HCT116 (cell line): ENCODE results near the gene AZIN2. TPM values are rescaled to one million over a fixed set of nuclear protein-coding genes. Genes with fewer than 3 reads are reported as not detected.

Experiments
- ATAC-seq: fragments of 200-7000 bp; cut with Tn5 transposase; 2 replicates; pipeline ENCODE4 v1.9.1; 2020; ENCODE audit warnings: mild to moderate bottlenecking, moderate library complexity
- BruUV-seq: library from RNA; stranded (reverse); fragments of 400-500 nt; replicated peaks from 2 replicates; lab custom pipeline; 2021; lab: Mats Ljungman, UMichigan
- CTCF ChIA-PET: fragments of 300-600 bp; sonication (Branson Sonifier 250); formaldehyde crosslinking; loops from one replicate; lab custom pipeline; 2021; ENCODE audit warnings: antibody characterized with exemption; lab: Charles Lee
- POLR2A ChIA-PET: fragments of 300-600, 350-600 bp; sonication (Branson Sonifier 250); formaldehyde crosslinking; loops from one replicate; lab custom pipeline; 2021; ENCODE audit warnings: antibody characterized with exemption; lab: Charles Lee
- RAD21 ChIA-PET, 2 experiments: fragments of 300-600 bp; sonication (Branson Sonifier 250); formaldehyde crosslinking; loops; one replicate each; lab custom pipeline; 2023; ENCODE audit warnings: low total read pairs in 2 of 2; ENCODE audit not compliant: uncharacterized antibody in 2 of 2, unreplicated experiment in 2 of 2, low non-redundant PET in 1 of 2; lab: Charles Lee
- DNase-seq: peaks from one replicate; pipeline ENCODE4 v3.0.0-alpha.2; 2010; ENCODE audit warnings: low read depth, low spot score
- H2AFZ ChIP-seq: fragments of 200-600 bp; shearing (Covaris generic), sonication (generic); 2 replicates; pipeline ENCODE4 v1.6.1; 2017; ENCODE audit warnings: low read depth, mixed run types, mixed read lengths, antibody characterized with exemption, low read length; ENCODE audit not compliant: poor library complexity, severe bottlenecking
- H3K27ac ChIP-seq: 2 replicates; pipeline ENCODE4 v1.5.1; 2012; ENCODE audit warnings: low read depth, low read length
- H3K27me3 ChIP-seq: fragments of 200-600 bp; sonication (generic); 2 replicates; pipeline ENCODE4 v1.6.1; 2016; ENCODE audit warnings: mixed run types, low read length, mixed read lengths; ENCODE audit not compliant: insufficient read depth
- H3K36me3 ChIP-seq, 2 experiments: fragments of 200-500 bp in 1 of 2; fragments of 200-600 bp in 1 of 2; sonication (Bioruptor generic) in 1 of 2; sonication (generic) in 1 of 2; 2 replicates each; pipeline versions ENCODE4 v1.5.1 to v1.6.1; 2014 to 2016; ENCODE audit warnings: low read length in 2 of 2, inconsistent platforms in 1 of 2, mixed read lengths in 1 of 2, mixed run types in 1 of 2; ENCODE audit not compliant: insufficient read depth in 2 of 2, control insufficient read depth in 1 of 2
- H3K4me1 ChIP-seq, 2 experiments: fragments of 200-600 bp in 1 of 2; sonication (generic) in 1 of 2; 2 replicates each; pipeline versions ENCODE4 v1.5.1 to v1.6.1; 2012 to 2017; ENCODE audit warnings: low read length in 2 of 2, inconsistent platforms in 1 of 2, mild to moderate bottlenecking in 1 of 2, mixed read lengths in 1 of 2, mixed run types in 1 of 2, moderate library complexity in 1 of 2; ENCODE audit not compliant: insufficient read depth in 2 of 2, control insufficient read depth in 1 of 2
- H3K4me2 ChIP-seq: fragments of 200-600 bp; sonication (generic); 2 replicates; pipeline ENCODE4 v1.6.1; 2017; ENCODE audit warnings: mixed run types, low read length, mixed read lengths
- H3K4me3 ChIP-seq, 2 experiments: fragments of 200-600 bp in 1 of 2; sonication (generic) in 1 of 2; replicated peaks in 1 of 2; 2 replicates each; pipeline ENCODE4 v1.5.1; 2011 to 2016; ENCODE audit warnings: low read length in 2 of 2, control low read depth in 1 of 2, low read depth in 1 of 2, mild to moderate bottlenecking in 1 of 2, mixed read lengths in 1 of 2, mixed run types in 1 of 2
- H3K79me2 ChIP-seq: fragments of 200-600 bp; sonication (generic); 2 replicates; pipeline ENCODE4 v1.6.1; 2017; ENCODE audit warnings: mild to moderate bottlenecking, mixed run types, low read length, moderate library complexity, mixed read lengths; ENCODE audit not compliant: insufficient read depth
- H3K9ac ChIP-seq: fragments of 200-600 bp; sonication (generic); 2 replicates; pipeline ENCODE4 v1.6.1; 2016; ENCODE audit warnings: low read length, mixed read lengths
- H3K9me2 ChIP-seq: fragments of 200-600 bp; sonication (generic), shearing (Covaris generic); 2 replicates; pipeline ENCODE4 v1.6.1; 2017; ENCODE audit warnings: mixed run types, mild to moderate bottlenecking, moderate library complexity; ENCODE audit not compliant: insufficient read depth
- H3K9me3 ChIP-seq, 2 experiments: fragments of 200-500 bp in 1 of 2; fragments of 200-600 bp in 1 of 2; sonication (Bioruptor generic) in 1 of 2; sonication (generic) in 1 of 2; 2 replicates each; pipeline ENCODE4 v1.6.1; 2014 to 2017; ENCODE audit warnings: low read length in 2 of 2, mixed read lengths in 2 of 2, inconsistent platforms in 1 of 2, low read depth in 1 of 2, mild to moderate bottlenecking in 1 of 2, mixed run types in 1 of 2, moderate library complexity in 1 of 2; ENCODE audit not compliant: control insufficient read depth in 1 of 2, insufficient read depth in 1 of 2
- H4K20me1 ChIP-seq: fragments of 200-600 bp; sonication (generic), shearing (Covaris generic); 2 replicates; pipeline ENCODE4 v1.6.1; 2017; ENCODE audit warnings: mixed run types, mild to moderate bottlenecking, moderate library complexity; ENCODE audit not compliant: insufficient read depth
- CBX3 ChIP-seq: IDR thresholded peaks from 2 replicates; pipeline ENCODE4 v1.6.1; 2012; ENCODE audit warnings: low read depth
- CEBPB ChIP-seq: IDR thresholded peaks from 2 replicates; pipeline ENCODE4 v1.6.1; 2012; ENCODE audit warnings: low read depth
- CTCF ChIP-seq, 3 experiments: fragments of 200-600 bp in 1 of 3; sonication (generic) in 1 of 3; IDR thresholded peaks in 2 of 3; conservative IDR thresholded peaks in 1 of 3; 2 replicates each; pipeline ENCODE4 v1.5.1; 2012 to 2017; ENCODE audit warnings: low read depth in 2 of 3, low read length in 2 of 3, antibody characterized with exemption in 1 of 3, borderline replicate concordance in 1 of 3, control low read depth in 1 of 3, mild to moderate bottlenecking in 1 of 3, mixed read lengths in 1 of 3, mixed run types in 1 of 3, moderate library complexity in 1 of 3; ENCODE audit not compliant: insufficient read depth in 1 of 3
- ELF1 ChIP-seq: IDR thresholded peaks from 2 replicates; pipeline ENCODE4 v1.6.1; 2012; ENCODE audit warnings: low read depth, borderline replicate concordance
- EZH2 ChIP-seq: fragments of 200-600 bp; sonication (generic); IDR thresholded peaks from 2 replicates; pipeline ENCODE4 v1.6.1; 2017; ENCODE audit warnings: antibody characterized with exemption, mixed run types
- EZH2phosphoT487 ChIP-seq: fragments of 200-600 bp; IDR thresholded peaks from 2 replicates; pipeline ENCODE4 v1.6.1; 2018; ENCODE audit warnings: antibody characterized with exemption, borderline replicate concordance
- FOSL1 ChIP-seq: IDR thresholded peaks from 2 replicates; pipeline ENCODE4 v1.6.1; 2012; ENCODE audit warnings: low read depth
- JUND ChIP-seq: IDR thresholded peaks from 2 replicates; pipeline ENCODE4 v1.6.1; 2012
- MAX ChIP-seq: IDR thresholded peaks from 2 replicates; pipeline ENCODE4 v1.6.1; 2012
- POLR2AphosphoS5 ChIP-seq: IDR thresholded peaks from 2 replicates; pipeline ENCODE4 v1.6.1; 2011; ENCODE audit warnings: mild to moderate bottlenecking, low read depth, low read length, moderate library complexity
- RAD21 ChIP-seq: IDR thresholded peaks from 2 replicates; pipeline ENCODE4 v1.6.1; 2012; ENCODE audit warnings: low read depth, mild to moderate bottlenecking
- SIN3A ChIP-seq: IDR thresholded peaks from 2 replicates; pipeline ENCODE4 v1.6.1; 2012; ENCODE audit warnings: low read depth
- SRF ChIP-seq: IDR thresholded peaks from 2 replicates; pipeline ENCODE4 v1.6.1; 2012; ENCODE audit warnings: low read depth
- TCF7L2 ChIP-seq: IDR thresholded peaks from 2 replicates; pipeline ENCODE4 v1.7.0; 2011; ENCODE audit warnings: borderline replicate concordance, inconsistent platforms; ENCODE audit not compliant: insufficient read depth, insufficient read length; ENCODE audit errors: extremely low read depth
- YY1 ChIP-seq: IDR thresholded peaks from 2 replicates; pipeline ENCODE4 v1.6.1; 2011; ENCODE audit warnings: low read length, low read depth, moderate library complexity, mild to moderate bottlenecking; ENCODE audit not compliant: insufficient replicate concordance; ENCODE audit errors: extremely low read depth
- ZNF274 ChIP-seq: fragments of 200-500 bp; sonication (Bioruptor generic); IDR thresholded peaks from 2 replicates; pipeline ENCODE4 v1.6.1; 2014; ENCODE audit warnings: mild to moderate bottlenecking, low read depth, low read length, inconsistent platforms
- intact Hi-C: fragments of 100-400 bp; cut with micrococcal nuclease; formaldehyde crosslinking; loops from 2 replicates; pipeline ENCODE4 v1.10.0; 2022
- total RNA-seq: library from RNA; stranded (reverse); gene quantifications from one replicate; pipeline ENCODE4 v1.2.1, GENCODE V29; 2021; ENCODE audit not compliant: unreplicated experiment
- TF ChIP-seq, protein P1 (sequence below): IDR thresholded peaks from 2 replicates; pipeline ENCODE4 v1.6.1; 2012
- TF ChIP-seq, protein P2 (sequence below): IDR thresholded peaks from 2 replicates; pipeline ENCODE4 v1.6.1; 2011; ENCODE audit warnings: mild to moderate bottlenecking, low read length, moderate library complexity; ENCODE audit not compliant: insufficient replicate concordance; ENCODE audit errors: extremely low read depth

The AZIN2 gene
- total RNA-seq, 1 experiment from 2014 or later, result 7.8 TPM

GRCh38 chr1:33050221-33051076 lies 30.5 kb upstream of the AZIN2 start (continued):
- TF ChIP-seq ZNF274 (no peak), FOSL1 (peak; percentile 86), ELF1 (no peak), SRF (no peak)
- TF ChIP-seq, protein P1, sequence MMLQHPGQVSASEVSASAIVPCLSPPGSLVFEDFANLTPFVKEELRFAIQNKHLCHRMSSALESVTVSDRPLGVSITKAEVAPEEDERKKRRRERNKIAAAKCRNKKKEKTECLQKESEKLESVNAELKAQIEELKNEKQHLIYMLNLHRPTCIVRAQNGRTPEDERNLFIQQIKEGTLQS, result no peak; the same call in 1 of the 2 replicates

DNA sequence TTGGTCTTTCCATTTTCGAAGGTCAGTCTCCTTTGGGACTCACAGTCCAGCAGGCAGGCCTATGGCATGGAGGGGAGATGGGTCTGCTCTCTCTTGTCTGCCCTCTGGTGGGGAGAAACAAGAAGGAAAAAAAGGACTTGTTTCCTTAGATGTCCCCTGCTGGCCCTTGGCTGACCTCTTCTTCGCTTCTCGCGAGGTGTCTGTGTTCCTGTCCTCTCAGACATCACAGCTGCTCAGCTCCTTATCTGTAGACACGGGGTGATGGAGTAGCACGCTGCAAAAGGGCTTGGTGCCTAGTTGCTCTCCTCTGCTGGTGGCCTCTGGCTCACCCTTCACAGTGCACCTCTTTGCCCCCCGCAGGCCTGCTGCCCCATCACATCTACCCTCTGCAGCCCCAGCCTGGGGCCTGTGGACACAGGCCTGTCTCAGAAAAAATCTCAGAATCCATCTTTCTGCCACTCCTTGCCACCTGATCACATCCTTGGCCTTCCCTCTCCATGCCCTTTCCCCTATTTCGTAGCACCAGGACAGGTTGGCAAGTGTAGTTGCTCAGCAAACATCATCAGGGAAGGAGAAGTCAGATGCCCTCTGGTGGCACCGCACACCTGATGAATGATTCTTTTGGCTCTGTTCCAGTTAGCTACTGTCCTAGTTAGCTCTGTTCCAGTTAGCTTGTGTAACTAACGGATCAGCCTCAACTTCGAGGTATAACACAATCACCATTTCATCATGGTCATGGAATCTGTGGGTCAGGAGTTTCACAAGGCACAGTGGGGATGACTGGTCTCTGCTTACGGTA lies 25.5 kb upstream of the AZIN2 start:
- H3K27ac ChIP-seq, result no peak overlapping the region
- peak; percentile 94 for ATAC-seq

More for the DNA sequence above, 25.5 kb upstream of the AZIN2 start:
- POLR2A ChIA-PET, result interaction anchor here (1.8 kb wide), 1 partner anchor 26 kb away, joined by 5 read pairs; the partner anchor contains the start of gene AZIN2
- Histone ChIP-seq H3K9me3 (no peaks in the 10 kb centered on the region), H3K36me3 (no peaks in the 10 kb centered on the region), H3K9ac (no peak overlapping the region)
- no peak for TF ChIP-seq YY1
- no peak for TF ChIP-seq EZH2
- TF ChIP-seq JUND, result no peak
- TF ChIP-seq CTCF (IDR thresholded peaks at IDR 0.05 in 2 of 3, conservative IDR thresholded peaks at IDR 0.05 in 1 of 3; ENCODE audit: borderline replicate concordance in 1 of 3, insufficient read depth in 1 of 3, low read depth in 2 of 3, low read length in 2 of 3), result peak; percentile 66 to 89 (median 74)
- peak; percentile 85 for TF ChIP-seq RAD21
- TF ChIP-seq CEBPB, result no peak
- TF ChIP-seq EZH2phosphoT487, result no peak
- no peak for TF ChIP-seq SIN3A
- no peak for TF ChIP-seq MAX
- peak; percentile 36 for TF ChIP-seq POLR2AphosphoS5
- TF ChIP-seq TCF7L2, result no peak
- TF ChIP-seq, protein P2, sequence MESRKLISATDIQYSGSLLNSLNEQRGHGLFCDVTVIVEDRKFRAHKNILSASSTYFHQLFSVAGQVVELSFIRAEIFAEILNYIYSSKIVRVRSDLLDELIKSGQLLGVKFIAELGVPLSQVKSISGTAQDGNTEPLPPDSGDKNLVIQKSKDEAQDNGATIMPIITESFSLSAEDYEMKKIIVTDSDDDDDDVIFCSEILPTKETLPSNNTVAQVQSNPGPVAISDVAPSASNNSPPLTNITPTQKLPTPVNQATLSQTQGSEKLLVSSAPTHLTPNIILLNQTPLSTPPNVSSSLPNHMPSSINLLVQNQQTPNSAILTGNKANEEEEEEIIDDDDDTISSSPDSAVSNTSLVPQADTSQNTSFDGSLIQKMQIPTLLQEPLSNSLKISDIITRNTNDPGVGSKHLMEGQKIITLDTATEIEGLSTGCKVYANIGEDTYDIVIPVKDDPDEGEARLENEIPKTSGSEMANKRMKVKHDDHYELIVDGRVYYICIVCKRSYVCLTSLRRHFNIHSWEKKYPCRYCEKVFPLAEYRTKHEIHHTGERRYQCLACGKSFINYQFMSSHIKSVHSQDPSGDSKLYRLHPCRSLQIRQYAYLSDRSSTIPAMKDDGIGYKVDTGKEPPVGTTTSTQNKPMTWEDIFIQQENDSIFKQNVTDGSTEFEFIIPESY, result peak; percentile 35
- TF ChIP-seq CBX3, result 0 out of 2 replicates have a peak, but pooled peaks have one; percentile 48
- TF ChIP-seq, all 23 proteins: peak for 5
- Histone ChIP-seq H3K4me2 (peak overlapping the region; percentile 43), H2AFZ (peak overlapping the region; percentile 60), H4K20me1 (no peaks in the 10 kb centered on the region), H3K4me1 (peaks cover 5 to 16% of the 10 kb centered on the region in 2 experiments; a peak in 3 of 4 replicates), H3K9me2 (no peaks in the 10 kb centered on the region), H3K27me3 (no peaks in the 10 kb centered on the region), H3K79me2 (no peaks in the 10 kb centered on the region), H3K4me3 (no peak overlapping the region)
- DNase-seq, result peak; percentile 90
- intact Hi-C loops, result loop anchor here (1.0 to 10.0 kb wide), 4 partner anchors 65 to 179 kb away; partner anchors contain the start of gene TMEM54
- RAD21 ChIA-PET, result interaction anchor here in 1 of 2 experiments (0.7 to 1.8 kb wide), 2 partner anchors 50 to 122 kb away, joined by 3 to 4 read pairs; no protein-coding TSS in a partner anchor
- CTCF ChIA-PET, result interaction anchor here (0.5 to 4.9 kb wide), 9 partner anchors 10 to 654 kb away, joined by 3 to 37 read pairs (median 4); no protein-coding TSS in a partner anchor
- BruUV-seq, result no TSS peak
